Measurements from ENCODE around the gene ZNF791.

Gene ZNF791

GRCh38 chr19:12664406-12665280 is 53.9 kb downstream of the ZNF791 start:
- TF ChIP-seq TAF1 (IDR thresholded peaks at IDR 0.05; ENCODE audit: low read depth) (no peak), EP300 (IDR thresholded peaks at IDR 0.05; ENCODE audit: borderline replicate concordance) (no peak), NFIC (IDR thresholded peaks at IDR 0.05) (no peak), FOXM1 (IDR thresholded peaks at IDR 0.05; ENCODE audit: borderline replicate concordance, low read depth) (no peak), YY1 (IDR thresholded peaks at IDR 0.05; ENCODE audit: low read depth) (no peak), RAD21 (IDR thresholded peaks at IDR 0.05; ENCODE audit: low read depth) (no peak), USF1 (IDR thresholded peaks at IDR 0.05) (no peak), EGR1 (IDR thresholded peaks at IDR 0.05) (no peak), CREB1 (IDR thresholded peaks at IDR 0.05; ENCODE audit: low read depth) (no peak), ZBTB7A (IDR thresholded peaks at IDR 0.05; ENCODE audit: low read depth) (no peak), TEAD4 (IDR thresholded peaks at IDR 0.05) (no peak), TCF12 (IDR thresholded peaks at IDR 0.05; ENCODE audit: low read depth) (no peak), REST (IDR thresholded peaks at IDR 0.05; ENCODE audit: low read depth) (no peak), MAX (IDR thresholded peaks at IDR 0.05) (no peak)

GRCh38 chr19:12665281-12665573 is 54.5 kb downstream of the ZNF791 start:
- TF ChIP-seq EP300 (IDR thresholded peaks at IDR 0.05; ENCODE audit: borderline replicate concordance): no peak
- TF ChIP-seq USF1 (IDR thresholded peaks at IDR 0.05): no peak
- TF ChIP-seq TAF1 (IDR thresholded peaks at IDR 0.05; ENCODE audit: low read depth): no peak
- no peak for TF ChIP-seq FOXM1 (IDR thresholded peaks at IDR 0.05; ENCODE audit: borderline replicate concordance, low read depth)
- TF ChIP-seq NFIC (IDR thresholded peaks at IDR 0.05): no peak
- TF ChIP-seq MAX (IDR thresholded peaks at IDR 0.05): no peak
- no peak for TF ChIP-seq CEBPB (IDR thresholded peaks at IDR 0.05)
- TF ChIP-seq REST (IDR thresholded peaks at IDR 0.05; ENCODE audit: low read depth): no peak
- no peak for TF ChIP-seq TEAD4 (IDR thresholded peaks at IDR 0.05)
- no peak for TF ChIP-seq EGR1 (IDR thresholded peaks at IDR 0.05)
- TF ChIP-seq CREB1 (IDR thresholded peaks at IDR 0.05; ENCODE audit: low read depth): no peak
- TF ChIP-seq RAD21 (IDR thresholded peaks at IDR 0.05; ENCODE audit: low read depth): no peak
- no peak for TF ChIP-seq ZBTB7A (IDR thresholded peaks at IDR 0.05; ENCODE audit: low read depth)
- TF ChIP-seq TCF12 (IDR thresholded peaks at IDR 0.05; ENCODE audit: low read depth): no peak
- TF ChIP-seq YY1 (IDR thresholded peaks at IDR 0.05; ENCODE audit: low read depth): no peak

- TF ChIP-seq RAD21 (IDR thresholded peaks at IDR 0.05; ENCODE audit: low read depth) (no peak), FOXM1 (IDR thresholded peaks at IDR 0.05; ENCODE audit: borderline replicate concordance, low read depth) (no peak), TCF12 (IDR thresholded peaks at IDR 0.05; ENCODE audit: low read depth) (no peak), CREB1 (IDR thresholded peaks at IDR 0.05; ENCODE audit: low read depth) (no peak), NFIC (IDR thresholded peaks at IDR 0.05) (no peak), REST (IDR thresholded peaks at IDR 0.05; ENCODE audit: low read depth) (no peak), TEAD4 (IDR thresholded peaks at IDR 0.05) (no peak)
These were observed 55.0 kb downstream of the ZNF791 start for GRCh38 chr19:12665671-12666264.
